Testis (tissue), 3 donors: ENCODE data around the gene SLC25A25. TPM values are rescaled to one million over a fixed set of nuclear protein-coding genes. Genes with fewer than 3 reads are reported as not detected.

Experiments
- DNase-seq: peaks from one replicate; pipeline ENCODE4 v3.0.0-alpha.2; 2019
- H3K27ac ChIP-seq, 2 donors: fragments of 200-600 bp; sonication (generic); one replicate each; pipeline ENCODE4 v1.5.1; 2019
- H3K27me3 ChIP-seq: fragments of 200-600 bp; sonication (generic); one replicate; pipeline ENCODE4 v1.5.1; 2019
- H3K36me3 ChIP-seq: fragments of 200-600 bp; sonication (generic); one replicate; pipeline ENCODE4 v1.5.1; 2017; ENCODE audit warnings: low read depth; ENCODE audit errors: missing control alignments
- H3K4me1 ChIP-seq: fragments of 200-600 bp; sonication (generic); one replicate; pipeline ENCODE4 v1.5.1; 2019
- H3K4me3 ChIP-seq, 2 donors: fragments of 200-600 bp; sonication (generic); one replicate each; pipeline ENCODE4 v1.5.1; 2017 to 2019
- H3K9me3 ChIP-seq: fragments of 200-600 bp; sonication (generic); one replicate; pipeline ENCODE4 v1.5.1; 2017
- CTCF ChIP-seq, 3 experiments: fragments of 450-650 bp in 2 of 3; fragments of 200-600 bp in 1 of 3; sonication (generic) in 1 of 3; IDR thresholded peaks; one replicate each; pipeline ENCODE4 v1.5.1; 2016 to 2019; ENCODE audit warnings: antibody characterized with exemption in 3 of 3, mild to moderate bottlenecking in 2 of 3, moderate library complexity in 1 of 3
- POLR2A ChIP-seq: fragments of 450-650 bp; IDR thresholded peaks from one replicate; pipeline ENCODE4 v1.6.1; 2017; ENCODE audit warnings: antibody characterized with exemption, mild to moderate bottlenecking, moderate library complexity
- WGBS, 2 donors: methylation state at CpG; one replicate each; pipeline ENCODE4 v1.1.5; 2018; 5-methylcytosine and 5-hydroxymethylcytosine counted together
- intact Hi-C: fragments of 100-400 bp; cut with DNase I; formaldehyde crosslinking; loops from one replicate; pipeline ENCODE4 v1.15.1; 2023; ENCODE audit warnings: low total_unique reads
- polyA plus RNA-seq: library from polyadenylated mRNA; stranded (reverse); fragments of 350-450 nt; fragmentation: Illumina TruSeq; extraction: RNeasy Lipid Tissue Mini Kit (QIAGEN cat#74804); gene quantifications from one replicate; pipeline ENCODE4 v1.2.3, GENCODE V29; 2014; ENCODE audit warnings: low read depth, low replicate concordance; ENCODE audit not compliant: insufficient read depth
- total RNA-seq, 2 donors: library from RNA; depleted of rRNA; stranded (reverse); fragments of >200 nt; gene quantifications; one replicate each; pipeline ENCODE4 v1.2.3, GENCODE V29; 2016

SLC25A25 gene
- total and polyA plus RNA-seq, 3 donors from 2014 or later, result 15.0 to 21.1 (median 19.1) TPM

- Histone ChIP-seq H3K4me3 (no peak overlapping the region), H3K4me1 (peaks cover 20% of the 10 kb centered on the region), H3K27me3 (no peaks in the 10 kb centered on the region), H3K36me3 (no peaks in the 10 kb centered on the region), H3K9me3 (no peaks in the 10 kb centered on the region), H3K27ac (no peak overlapping the region)
- DNase-seq, result peak; percentile 34
- intact Hi-C loops, result no loop called here
- no peak for TF ChIP-seq POLR2A
- no peak for TF ChIP-seq CTCF (IDR thresholded peaks at IDR 0.05)
Measured at GRCh38 chr9:128048663-128049062, 19.4 kb upstream of the SLC25A25 start.

- Histone ChIP-seq H3K27ac (no peak overlapping the region), H3K27me3 (no peaks in the 10 kb centered on the region), H3K4me3 (no peak overlapping the region), H3K4me1 (peaks cover 18% of the 10 kb centered on the region), H3K36me3 (no peaks in the 10 kb centered on the region), H3K9me3 (no peaks in the 10 kb centered on the region)
- TF ChIP-seq CTCF (IDR thresholded peaks at IDR 0.05), result no peak
- intact Hi-C loops, result no loop called here
- 40 to 44% methylated on average over 3 of the region's 3 CpGs for WGBS, 2 donors
- no peak for DNase-seq
Measured at GRCh38 chr9:128049843-128050242, 18.2 kb upstream of the SLC25A25 start.

GRCh38 chr9:128051932-128052709 is 15.9 kb upstream of the SLC25A25 start:
- intact Hi-C loops, result no loop called here
- no peaks in the 10 kb centered on the region for H3K36me3 ChIP-seq
- no peaks in the 10 kb centered on the region for H3K9me3 ChIP-seq
- DNase-seq, result no peak
- no peaks in the 10 kb centered on the region for H3K27me3 ChIP-seq
- TF ChIP-seq POLR2A (no peak), CTCF (IDR thresholded peaks at IDR 0.05) (no peak)
- peaks cover 26% of the 10 kb centered on the region for H3K4me1 ChIP-seq
- no peak overlapping the region for H3K4me3 ChIP-seq
- H3K27ac ChIP-seq, result no peak overlapping the region
- 75 to 87% methylated on average over 13 to 15 of the region's 15 CpGs for WGBS, 2 donors

- DNase-seq, result peak; percentile 39
- Histone ChIP-seq H3K27me3 (no peaks in the 10 kb centered on the region), H3K36me3 (no peaks in the 10 kb centered on the region), H3K4me3 (no peak overlapping the region), H3K4me1 (peaks cover 27% of the 10 kb centered on the region), H3K27ac (peak overlapping the region in 1 of 2 donors; percentile 1), H3K9me3 (no peaks in the 10 kb centered on the region)
- no peak for TF ChIP-seq CTCF (IDR thresholded peaks at IDR 0.05)
- intact Hi-C loops, result no loop called here
- WGBS, 2 donors, result 92 to 94% methylated on average over 11 of the region's 11 CpGs
Measured at GRCh38 chr9:128053560-128053959, 14.5 kb upstream of the SLC25A25 start.

- intact Hi-C loops, result no loop called here
- no peak for DNase-seq
- H3K4me3 ChIP-seq, result no peak overlapping the region
Measured at GRCh38 chr9:128054087-128054486, 13.9 kb upstream of the SLC25A25 start.

More at GRCh38 chr9:128054087-128054486, 13.9 kb upstream of the SLC25A25 start:
- peak overlapping the region in 1 of 2 donors; percentile 87 for H3K27ac ChIP-seq
- peaks cover 27% of the 10 kb centered on the region for H3K4me1 ChIP-seq
- 67 to 71% methylated on average over 3 of the region's 3 CpGs for WGBS, 2 donors
- TF ChIP-seq POLR2A, result no peak
- TF ChIP-seq CTCF (IDR thresholded peaks at IDR 0.05), result no peak
- no peaks in the 10 kb centered on the region for H3K9me3 ChIP-seq
- H3K36me3 ChIP-seq, result no peaks in the 10 kb centered on the region
- no peaks in the 10 kb centered on the region for H3K27me3 ChIP-seq
